Activated T-cell treated with anti-CD3 and anti-CD28 coated beads, Interleukin-2, amount 50 U/mL, for 48 hours (primary cell): ENCODE measurements around the gene ZBTB32.
"Not testable (repeated sequence)": the region's sequence is repeated elsewhere in the genome, so short reads cannot be mapped to it uniquely, and the experiment has no call there.

ENCODE experiments used
- DNase-seq, 2 experiments: peaks; one replicate each; pipeline ENCODE4 v3.0.0-alpha.2; 2020

Gene ZBTB32, protein sequence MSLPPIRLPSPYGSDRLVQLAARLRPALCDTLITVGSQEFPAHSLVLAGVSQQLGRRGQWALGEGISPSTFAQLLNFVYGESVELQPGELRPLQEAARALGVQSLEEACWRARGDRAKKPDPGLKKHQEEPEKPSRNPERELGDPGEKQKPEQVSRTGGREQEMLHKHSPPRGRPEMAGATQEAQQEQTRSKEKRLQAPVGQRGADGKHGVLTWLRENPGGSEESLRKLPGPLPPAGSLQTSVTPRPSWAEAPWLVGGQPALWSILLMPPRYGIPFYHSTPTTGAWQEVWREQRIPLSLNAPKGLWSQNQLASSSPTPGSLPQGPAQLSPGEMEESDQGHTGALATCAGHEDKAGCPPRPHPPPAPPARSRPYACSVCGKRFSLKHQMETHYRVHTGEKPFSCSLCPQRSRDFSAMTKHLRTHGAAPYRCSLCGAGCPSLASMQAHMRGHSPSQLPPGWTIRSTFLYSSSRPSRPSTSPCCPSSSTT

DNA sequence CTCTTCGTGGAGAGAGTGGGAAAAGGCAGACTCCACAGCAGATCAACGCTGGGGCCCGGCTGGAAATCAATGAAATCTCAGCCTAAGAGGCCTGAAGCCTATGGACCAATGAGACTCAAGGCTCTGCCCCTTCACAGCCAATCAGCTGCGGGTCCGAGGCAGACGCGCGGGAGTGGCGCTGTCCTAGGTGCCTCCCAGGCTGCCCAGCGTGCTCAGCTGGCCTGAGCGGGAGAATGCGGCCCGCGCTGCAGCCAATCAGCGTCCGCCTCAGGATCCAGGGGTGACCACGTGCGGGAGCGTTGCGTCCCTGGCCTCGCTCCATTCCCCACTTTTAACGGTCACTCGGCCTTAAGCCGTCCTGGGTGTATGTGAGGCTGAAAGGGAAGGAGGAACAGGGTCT, at the start of gene ZBTB32:
Gene ZBTB32 (plus strand): TSS at position 341 of the 400 bp plus-strand sequence. CDS start 10,069 bp downstream, outside the sequence.
- peak in 1 of 2 experiments; percentile 48 for DNase-seq

DNA sequence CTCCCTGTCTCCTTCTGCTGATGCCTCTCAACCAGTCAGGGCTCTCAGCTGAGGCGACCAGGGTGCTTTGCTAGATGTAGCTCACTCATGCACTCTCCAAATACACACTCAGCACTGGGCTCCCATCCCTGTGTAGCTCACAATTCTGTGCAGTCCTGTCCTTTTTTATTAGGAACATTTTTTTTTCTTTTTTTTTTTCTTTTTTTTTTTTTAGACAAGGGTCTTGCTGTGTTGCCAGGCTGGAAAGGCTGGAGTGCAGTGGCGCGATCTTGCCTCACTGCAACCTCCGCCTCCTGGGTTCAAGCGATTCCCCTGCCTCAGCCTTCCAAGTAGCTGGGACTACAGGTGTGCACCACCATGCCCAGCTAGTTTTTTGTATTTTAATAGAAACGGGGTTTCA, 49.5 kb upstream of the ZBTB32 start:
- not testable (repeated sequence) for DNase-seq

DNA sequence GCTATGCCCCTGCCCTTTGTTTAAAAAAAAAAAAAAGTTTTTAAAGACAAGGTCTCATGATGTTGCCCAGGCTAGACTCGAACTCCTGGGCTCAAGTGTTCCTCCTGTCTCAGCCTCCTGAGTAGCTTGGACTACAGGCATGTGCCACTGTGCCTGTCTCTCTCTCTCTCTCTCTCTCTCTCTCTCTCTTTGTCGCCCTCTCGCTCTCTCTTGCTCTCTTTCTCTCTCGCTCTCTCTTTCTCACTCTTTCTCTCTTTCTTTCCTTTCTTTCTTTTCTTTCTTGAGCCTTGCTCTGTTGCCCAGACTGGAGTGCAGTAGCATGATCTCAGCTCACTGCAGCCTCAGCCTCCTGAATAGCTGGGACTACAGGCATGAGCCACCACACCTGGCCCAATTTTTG, 48.8 kb upstream of the ZBTB32 start:
- no peak for DNase-seq

DNA sequence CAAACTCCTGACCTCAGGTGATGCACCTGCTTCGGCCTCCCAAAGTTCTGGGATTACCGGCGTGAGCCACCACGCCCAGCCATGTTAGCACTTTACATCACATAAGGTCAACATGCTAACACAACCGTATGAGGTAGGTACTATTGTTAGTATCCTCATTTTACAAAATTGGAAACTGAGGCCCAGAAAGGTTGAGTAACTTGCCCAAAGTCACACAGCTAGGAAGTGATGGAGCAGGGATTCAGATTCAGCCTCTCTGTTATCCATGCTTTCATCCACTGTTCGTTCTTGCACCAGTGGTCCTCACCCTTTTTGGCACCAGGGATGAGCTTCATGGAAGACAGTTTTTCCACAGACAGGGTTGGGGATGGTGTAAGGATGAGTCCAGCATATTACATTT, 47.7 kb upstream of the ZBTB32 start:
- DNase-seq = no peak

DNA sequence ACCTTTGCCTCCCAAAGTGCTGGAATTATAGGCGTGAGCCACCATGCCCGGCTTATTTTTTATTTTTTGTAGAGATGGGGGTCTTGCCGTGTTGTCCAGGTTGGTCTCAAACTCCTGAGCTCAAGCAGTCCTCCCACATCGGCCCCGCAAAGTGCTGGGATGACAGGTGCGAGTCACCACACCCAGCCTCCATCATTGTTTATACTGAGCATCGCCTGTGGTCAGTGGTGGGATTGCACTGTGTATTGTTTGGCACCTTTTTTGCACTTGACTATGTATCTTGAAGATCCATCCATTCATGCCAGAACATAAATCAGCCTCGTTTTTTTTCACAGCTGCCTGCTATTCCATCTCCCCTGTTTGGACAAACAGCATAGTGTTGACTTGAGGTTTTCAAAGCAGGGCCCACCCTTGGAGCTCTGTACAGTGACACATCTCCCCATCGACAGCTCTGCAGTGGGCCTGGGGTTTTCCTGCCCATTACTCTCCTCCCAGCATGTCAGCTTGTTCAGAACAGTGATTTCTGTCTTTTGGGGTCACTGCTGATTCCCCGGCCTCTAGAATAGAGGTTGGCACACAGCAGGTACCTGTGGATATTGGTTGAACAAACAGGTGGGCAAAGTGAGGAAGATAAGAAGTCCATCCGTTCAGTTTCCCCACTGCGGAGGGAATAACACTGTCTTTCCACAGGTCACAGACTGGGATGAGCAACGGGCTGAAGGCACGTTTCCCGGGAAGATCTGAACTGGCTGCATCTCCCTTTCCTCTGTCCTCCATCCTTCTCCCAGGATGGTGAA, 46.3 kb upstream of the ZBTB32 start:
- no peak for DNase-seq

DNA sequence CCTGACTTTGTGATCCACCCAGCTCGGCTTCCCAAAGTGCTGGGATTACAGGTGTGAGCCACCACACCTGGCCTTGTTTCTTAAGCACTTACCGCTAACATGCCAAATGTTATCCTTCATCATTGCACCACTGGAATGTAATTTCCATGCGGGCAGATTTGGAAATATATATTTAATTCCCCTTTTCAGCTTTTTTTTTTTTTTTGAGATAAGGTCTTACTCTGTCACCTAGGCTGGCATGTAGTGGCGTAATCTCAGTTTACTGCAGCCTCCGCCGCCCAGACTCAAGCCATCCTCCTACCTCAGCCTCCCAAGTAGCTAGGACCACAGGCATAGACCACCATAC, 42.4 kb upstream of the ZBTB32 start:
- no peak for DNase-seq

DNA sequence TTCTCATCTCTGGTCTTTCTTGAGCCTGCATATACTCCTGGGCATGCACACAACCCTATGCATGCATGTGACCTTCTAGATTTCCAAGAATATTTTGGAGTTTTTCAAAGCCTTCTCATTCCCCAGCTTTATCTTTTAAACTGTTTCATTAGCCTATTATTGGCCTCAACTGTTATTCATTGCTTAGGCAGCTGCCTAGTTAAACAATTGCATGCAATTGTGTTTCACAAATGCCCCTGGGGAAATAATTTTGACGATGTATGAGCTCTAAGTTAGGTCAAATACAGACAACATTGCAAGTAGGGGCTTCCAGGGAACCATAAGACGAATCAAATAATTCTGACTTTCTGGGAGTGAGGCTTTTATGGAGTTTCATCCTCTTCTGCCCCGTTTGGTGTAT, 40.4 kb upstream of the ZBTB32 start:
- DNase-seq = no peak

DNA sequence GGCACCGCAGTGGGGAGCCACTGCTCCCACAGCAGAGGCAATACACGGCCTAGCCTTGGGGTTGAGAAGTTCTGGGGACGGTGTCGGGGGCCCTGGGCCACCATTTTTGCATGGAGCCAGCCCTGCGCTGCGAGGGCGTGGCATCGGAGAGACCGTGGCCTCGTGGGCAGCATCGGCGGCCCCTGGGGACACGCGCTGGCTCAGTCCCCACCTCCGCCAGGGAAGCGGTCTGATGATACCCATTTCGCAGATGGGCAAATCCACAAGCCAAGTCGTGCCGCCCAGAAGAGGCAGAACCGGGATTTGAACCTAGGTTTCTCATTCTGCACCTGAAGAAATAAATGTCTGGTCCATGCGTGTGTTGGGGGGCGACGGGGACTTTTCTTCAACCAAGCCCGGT, 39.2 kb upstream of the ZBTB32 start:
- DNase-seq = no peak

DNA sequence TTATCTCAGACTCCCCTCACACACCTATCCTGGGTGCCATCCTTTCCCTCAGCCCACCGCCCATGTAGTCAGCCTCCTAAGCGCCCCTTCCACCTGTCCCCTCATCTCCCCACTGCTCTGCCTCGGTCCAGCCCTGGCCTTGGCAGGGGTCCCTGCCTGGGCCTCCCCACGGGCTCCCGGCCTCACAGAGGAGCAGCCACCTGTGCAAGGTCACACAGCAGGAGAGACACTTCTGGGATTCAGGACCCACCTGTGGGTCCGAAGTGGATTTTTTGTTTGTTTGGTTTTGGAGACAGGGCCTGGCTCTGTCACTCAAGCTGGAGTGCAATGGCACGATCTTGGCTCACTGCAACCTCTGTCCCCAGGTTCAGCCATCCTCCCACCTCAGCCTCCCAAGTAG, 38.8 kb upstream of the ZBTB32 start:
- no peak for DNase-seq

DNA sequence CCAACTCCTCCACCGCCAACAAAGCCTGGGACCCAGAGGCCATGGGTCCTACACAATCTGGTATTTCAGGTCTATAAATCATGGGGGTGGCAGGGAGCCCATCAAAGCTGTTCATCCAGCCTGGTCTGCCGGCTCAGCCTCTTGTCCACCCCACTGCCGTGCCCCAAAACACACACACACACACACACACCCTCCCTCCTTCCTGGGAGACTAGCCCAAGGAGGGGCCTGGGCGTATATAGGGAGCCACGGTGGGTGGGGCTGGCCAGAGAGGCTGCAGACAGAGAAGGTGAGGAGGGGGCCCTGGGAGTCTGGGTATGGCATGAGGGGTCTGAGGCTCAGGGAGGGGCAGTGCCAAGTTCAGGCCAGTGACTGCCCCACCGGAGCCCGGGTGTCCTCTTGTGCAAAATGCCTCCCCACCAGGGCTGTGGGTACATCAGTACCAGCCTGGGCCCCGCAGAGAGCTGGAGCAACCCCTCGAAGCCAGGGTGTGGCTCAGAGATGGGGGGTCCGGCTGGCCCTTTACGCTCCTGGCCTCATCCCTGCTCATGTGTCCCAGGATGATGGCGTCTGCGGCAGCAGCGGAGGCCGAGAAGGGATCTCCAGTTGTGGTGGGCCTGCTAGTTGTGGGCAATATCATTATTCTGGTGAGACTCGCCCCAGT, 38.0 kb upstream of the ZBTB32 start, which contains the start of gene UPK1A:
Gene UPK1A (plus strand): TSS at position 267 of the 663 bp plus-strand sequence. CDS start 296 bp downstream, at position 563.
- DNase-seq = no peak

DNA sequence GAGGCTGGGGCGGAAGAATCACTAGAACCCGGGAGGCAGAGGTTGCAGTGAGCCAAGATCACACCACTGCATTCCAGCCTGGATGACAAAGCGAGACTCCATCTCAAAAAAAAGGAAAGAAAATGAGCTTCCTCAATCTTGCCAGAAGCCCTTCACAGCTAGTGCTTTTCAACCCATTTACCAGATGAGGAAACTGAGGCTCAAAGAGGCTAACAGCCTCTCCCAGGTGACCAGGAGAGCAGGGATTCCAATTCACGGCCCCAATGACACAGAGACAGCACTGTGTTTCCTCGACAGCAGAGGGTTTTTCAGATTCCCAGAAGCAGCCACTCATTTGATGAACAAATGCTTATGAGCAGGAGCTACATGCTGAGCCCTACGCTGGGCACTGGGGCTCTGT, 34.8 kb upstream of the ZBTB32 start:
- DNase-seq = no peak

DNA sequence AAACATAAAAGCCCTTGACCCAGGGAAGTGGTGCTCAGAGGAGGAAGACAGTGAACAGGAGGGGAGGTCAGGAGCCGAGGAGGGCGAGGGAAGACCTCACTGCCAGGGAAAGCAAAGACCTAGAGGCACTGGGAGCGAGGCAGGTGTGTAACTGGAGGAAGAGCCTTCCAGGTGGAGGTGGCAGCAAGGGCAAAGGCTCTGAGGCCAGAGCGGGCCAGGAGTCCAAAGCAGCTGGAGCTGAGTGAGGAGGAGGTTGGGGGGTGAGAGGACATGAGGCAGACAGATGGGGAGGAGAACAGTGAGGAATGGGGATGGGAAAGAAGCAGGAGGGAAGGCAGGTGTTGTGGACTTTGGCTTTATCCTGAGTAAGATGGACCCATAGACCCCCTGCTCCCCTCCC, 34.4 kb upstream of the ZBTB32 start:
- DNase-seq = no peak

DNA sequence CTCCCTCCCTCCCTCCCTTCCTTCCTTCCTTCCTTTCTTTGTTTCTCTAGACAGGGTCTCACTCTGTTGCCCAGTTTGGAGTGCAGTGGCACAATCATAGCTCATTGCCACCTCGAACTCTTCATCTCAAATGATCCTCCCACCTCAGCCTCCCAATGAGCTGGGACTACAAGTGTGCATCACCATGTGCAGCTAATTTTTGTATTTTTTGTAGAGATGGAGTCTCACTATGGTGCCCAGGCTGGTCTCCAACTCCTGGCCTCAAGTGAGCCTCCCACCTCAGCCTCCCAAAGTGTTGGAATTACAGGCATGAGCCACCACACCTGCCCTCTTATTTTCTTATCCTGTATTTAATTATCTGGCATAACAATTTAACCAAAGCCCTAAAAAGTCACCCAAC, 33.7 kb upstream of the ZBTB32 start:
- DNase-seq = no peak

DNA sequence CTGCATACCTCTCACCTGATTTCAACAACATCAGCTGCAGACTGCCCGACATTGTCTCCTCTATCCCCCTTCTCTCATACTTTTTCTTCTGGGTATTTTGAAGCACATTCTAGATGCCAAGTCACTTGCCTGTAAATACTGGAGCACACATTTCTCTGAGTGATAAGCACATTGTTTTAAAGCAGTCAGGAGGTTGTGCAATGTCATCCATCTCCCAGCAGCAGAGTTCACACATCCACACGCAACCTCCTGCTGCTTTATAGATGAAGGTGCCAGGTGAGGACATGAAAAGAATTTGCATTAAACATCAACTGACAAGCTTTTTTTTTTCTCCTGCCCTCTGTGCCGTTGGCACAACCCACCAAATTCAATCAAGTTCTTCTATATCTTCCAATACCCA, 32.5 kb upstream of the ZBTB32 start:
- DNase-seq = no peak

DNA sequence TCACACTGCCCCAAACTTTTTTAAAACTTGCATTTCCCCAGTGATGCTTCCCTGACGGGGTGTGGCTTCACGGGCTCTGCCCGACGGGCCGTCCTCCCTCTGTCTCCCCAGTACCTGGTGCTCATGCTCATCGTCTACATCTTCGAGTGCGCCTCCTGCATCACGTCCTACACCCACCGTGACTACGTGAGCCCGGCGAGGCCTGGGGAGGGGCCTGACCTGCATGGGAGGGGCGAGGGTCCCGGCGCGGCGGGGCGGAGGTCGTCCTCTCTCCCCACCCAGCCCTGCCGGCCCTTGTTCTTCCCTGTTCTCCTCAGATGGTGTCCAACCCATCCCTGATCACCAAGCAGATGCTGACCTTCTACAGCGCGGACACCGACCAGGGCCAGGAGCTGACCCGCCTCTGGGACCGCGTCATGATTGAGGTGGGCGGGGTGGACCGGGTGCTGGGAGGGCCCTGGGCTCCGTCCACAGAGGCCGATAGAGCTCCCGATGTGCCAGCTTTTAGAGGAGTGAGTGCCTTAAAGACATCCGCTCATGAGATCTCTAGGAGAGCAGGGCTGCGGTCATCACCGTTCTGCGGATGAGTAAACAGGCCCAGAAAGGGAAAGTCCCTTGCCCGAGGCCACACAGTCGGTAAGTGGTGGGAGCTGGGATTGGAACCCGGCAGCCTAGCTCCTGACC, 31.1 kb upstream of the ZBTB32 start:
- peak; percentile 70 to 77 for DNase-seq

DNA sequence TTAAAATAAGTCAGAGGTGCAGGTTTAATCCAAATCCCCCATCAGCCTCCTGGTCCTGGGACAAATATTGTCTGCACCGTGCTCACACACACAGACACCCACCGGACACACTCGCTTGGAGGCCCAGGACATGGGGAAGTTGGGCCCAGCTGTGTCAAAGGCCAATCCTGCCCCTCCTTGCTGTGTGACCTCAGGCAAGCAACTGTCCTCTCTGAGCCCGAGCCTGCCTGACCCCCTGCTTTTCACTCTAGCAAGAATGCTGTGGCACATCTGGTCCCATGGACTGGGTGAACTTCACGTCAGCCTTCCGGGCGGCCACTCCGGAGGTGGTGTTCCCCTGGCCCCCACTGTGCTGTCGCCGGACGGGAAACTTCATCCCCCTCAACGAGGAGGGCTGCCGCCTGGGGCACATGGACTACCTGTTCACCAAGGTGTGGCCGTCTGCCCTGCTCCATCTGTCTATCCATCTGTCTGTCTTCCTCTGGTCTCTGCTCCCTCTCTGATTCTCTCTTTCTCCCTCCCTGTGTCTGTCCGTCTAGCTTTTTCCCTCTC, 28.7 kb upstream of the ZBTB32 start:
- DNase-seq = no peak

DNA sequence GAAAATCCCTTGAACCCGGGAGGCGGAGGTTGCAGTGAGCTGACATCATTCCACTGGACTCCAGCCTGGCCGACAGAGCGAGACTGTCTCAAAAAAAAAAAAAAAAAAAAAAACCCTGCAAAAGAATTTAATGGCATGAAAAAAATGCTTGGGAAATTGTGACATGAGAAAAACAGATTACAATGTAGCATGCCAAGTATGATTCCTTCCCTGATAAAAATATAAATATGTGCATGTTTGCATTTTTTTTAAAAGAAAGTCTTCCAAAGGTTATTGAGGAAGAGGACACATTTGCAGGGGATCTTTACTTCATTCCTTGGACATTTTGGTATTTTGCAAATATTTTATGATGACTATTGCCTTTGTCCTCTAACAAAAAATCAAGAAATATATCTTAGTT, 14.5 kb upstream of the ZBTB32 start:
- DNase-seq = no peak

DNA sequence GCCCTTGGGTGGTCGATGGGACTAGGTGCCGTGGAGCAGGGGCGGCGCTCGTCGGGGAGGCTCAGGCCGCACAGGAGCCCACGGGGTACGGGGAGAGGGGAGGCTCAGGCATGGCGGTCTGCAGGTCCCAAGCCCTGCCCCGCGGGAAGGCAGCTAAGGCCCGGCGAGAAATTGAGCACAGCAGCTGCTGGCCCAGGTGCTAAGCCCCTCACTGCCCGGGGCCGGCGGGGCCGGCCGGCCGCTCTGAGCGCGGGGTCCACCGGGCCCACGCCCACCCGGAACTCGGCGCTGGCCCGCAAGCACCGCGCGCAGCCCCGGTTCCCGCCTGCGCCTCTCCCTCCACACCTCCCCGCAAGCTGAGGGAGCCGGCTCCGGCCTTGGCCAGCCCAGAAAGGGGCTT, 13.3 kb upstream of the ZBTB32 start:
- not testable (repeated sequence) for DNase-seq

DNA sequence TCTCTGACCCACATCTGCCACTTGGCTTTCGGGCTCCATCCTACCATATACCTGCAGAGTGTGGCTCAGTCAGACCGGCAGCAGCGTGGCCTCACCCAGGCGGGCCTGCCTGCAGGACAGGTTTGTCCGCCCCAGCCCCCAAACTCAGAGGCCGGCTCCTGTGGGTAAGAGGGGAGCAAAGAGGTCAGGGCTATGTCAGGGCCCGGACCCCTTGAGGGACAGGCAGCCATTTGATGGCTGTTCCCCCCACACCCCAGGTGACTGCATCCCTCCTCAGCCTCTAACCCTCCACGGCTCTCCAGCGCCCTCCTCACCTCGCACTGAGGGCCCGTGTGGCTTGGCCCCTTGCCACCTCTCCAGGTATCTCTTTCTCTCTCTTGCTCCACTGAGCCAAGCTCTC, 12.3 kb upstream of the ZBTB32 start:
- DNase-seq = no peak

DNA sequence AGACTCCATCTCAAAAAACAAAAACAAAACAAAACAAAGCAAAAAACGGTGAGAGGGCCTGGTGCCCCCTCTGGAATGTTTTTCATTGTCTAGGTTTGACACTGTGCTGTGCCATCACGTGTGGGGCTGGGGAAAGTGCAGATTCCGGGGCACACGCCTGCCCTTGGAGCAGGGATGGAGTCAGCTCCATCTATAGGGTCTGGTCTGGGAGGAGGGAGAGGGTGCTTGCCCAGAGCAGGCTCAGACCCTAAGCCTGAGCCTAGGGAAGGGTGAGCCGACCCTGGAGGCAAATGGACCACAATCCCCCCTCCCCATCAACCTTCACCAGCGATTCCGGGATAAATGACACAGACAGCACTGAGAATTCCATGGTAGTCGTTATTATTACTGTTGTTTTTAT, 10.9 kb upstream of the ZBTB32 start:
- DNase-seq = no peak

DNA sequence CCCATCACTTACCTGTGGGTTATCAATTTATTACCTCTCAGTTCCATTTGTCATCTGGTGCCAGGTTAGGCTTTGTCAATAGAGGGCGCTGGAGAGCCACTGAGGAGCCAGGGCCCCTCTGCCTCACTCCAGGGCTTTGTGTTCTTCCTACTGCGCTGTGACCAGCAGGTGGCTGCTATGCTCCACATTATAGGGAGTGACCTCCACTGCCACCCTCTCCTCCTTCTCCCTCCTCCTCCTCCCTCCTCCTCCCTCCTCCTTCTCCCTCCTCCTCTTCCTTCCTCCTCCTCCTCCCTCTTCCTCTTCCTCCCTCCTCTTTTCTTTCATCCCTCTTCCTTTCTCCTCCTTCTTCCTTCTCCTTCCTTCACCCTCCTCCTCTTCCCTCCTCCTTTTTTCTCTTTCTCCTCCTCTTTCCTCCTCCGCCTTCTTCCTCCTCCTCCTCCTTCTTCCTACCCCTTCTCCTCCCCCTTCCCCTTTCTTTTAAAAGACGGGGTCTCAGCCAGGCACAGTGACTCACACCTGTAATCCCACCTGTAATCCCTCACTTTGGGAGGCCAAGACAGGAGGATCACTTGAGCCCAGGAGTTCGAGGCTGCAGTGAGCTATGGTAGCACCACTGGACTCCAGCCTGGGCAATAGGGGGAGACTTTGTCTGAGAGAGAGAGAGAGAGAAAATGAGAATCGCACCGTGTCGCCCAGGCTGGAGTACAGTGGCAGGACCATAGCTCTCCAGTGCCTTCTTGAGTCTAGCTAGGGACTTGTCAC, 10.3 kb upstream of the ZBTB32 start:
- DNase-seq = peak; percentile 94 to 96
